Measurements from ENCODE around the gene RSU1. TPM values are rescaled to one million over a fixed set of nuclear protein-coding genes. Genes with fewer than 3 reads are reported as not detected.

RSU1 gene
- polyA plus RNA-seq, 1 experiment = 277 TPM

GRCh38 chr10:16822726-16823360 is 5.6 kb upstream of the RSU1 start:
- Histone ChIP-seq H3K27me3 (ENCODE audit: control insufficient read depth, insufficient read depth, low read length) (no peaks in the 10 kb centered on the region), H3K4me3 (ENCODE audit: low read depth, low read length) (no peak overlapping the region), H3K36me3 (ENCODE audit: control insufficient read depth, insufficient read depth, low read length) (no peaks in the 10 kb centered on the region)
- TF ChIP-seq CTCF (IDR thresholded peaks at IDR 0.05; ENCODE audit: insufficient read depth, low read depth, low read length) = no peak
- ChIA-PET POLR2A (no interaction called here), CTCF (no interaction called here)
- DNase-seq (ENCODE audit: low read depth) = no peak

- no peak for DNase-seq (ENCODE audit: low read depth)
Measured at GRCh38 chr10:16822027-16822426, 4.8 kb upstream of the RSU1 start.

GRCh38 chr10:16820421-16820820 is 3.2 kb upstream of the RSU1 start:
- no peaks in the 10 kb centered on the region for H3K27me3 ChIP-seq (ENCODE audit: control insufficient read depth, insufficient read depth, low read length)
- TF ChIP-seq CTCF (IDR thresholded peaks at IDR 0.05; ENCODE audit: insufficient read depth, low read depth, low read length) = no peak
- ChIA-PET CTCF (interaction anchor here (0.6 to 1.6 kb wide), 3 partner anchors 8 to 609 kb away, joined by 3 to 7 read pairs (median 3); no protein-coding TSS in a partner anchor), POLR2A (no interaction called here)
- DNase-seq (ENCODE audit: low read depth) = no peak
- no peak overlapping the region for H3K4me3 ChIP-seq (ENCODE audit: low read depth, low read length)
- H3K36me3 ChIP-seq (ENCODE audit: control insufficient read depth, insufficient read depth, low read length) = no peaks in the 10 kb centered on the region

More at GRCh38 chr10:16822027-16822426, 4.8 kb upstream of the RSU1 start:
- Histone ChIP-seq H3K4me3 (ENCODE audit: low read depth, low read length) (no peak overlapping the region), H3K36me3 (ENCODE audit: control insufficient read depth, insufficient read depth, low read length) (no peaks in the 10 kb centered on the region), H3K27me3 (ENCODE audit: control insufficient read depth, insufficient read depth, low read length) (no peaks in the 10 kb centered on the region)
- POLR2A ChIA-PET = no interaction called here
- CTCF ChIA-PET = no interaction called here
- TF ChIP-seq CTCF (IDR thresholded peaks at IDR 0.05; ENCODE audit: insufficient read depth, low read depth, low read length) = no peak

GRCh38 chr10:16820018-16820417 is 2.8 kb upstream of the RSU1 start:
- Histone ChIP-seq H3K4me3 (ENCODE audit: low read depth, low read length) (no peak overlapping the region), H3K36me3 (ENCODE audit: control insufficient read depth, insufficient read depth, low read length) (no peaks in the 10 kb centered on the region), H3K27me3 (ENCODE audit: control insufficient read depth, insufficient read depth, low read length) (no peaks in the 10 kb centered on the region)
- ChIA-PET POLR2A (no interaction called here), CTCF (interaction anchor here (0.6 to 1.6 kb wide), 3 partner anchors 9 to 610 kb away, joined by 3 to 7 read pairs (median 3); no protein-coding TSS in a partner anchor)
- TF ChIP-seq CTCF (IDR thresholded peaks at IDR 0.05; ENCODE audit: insufficient read depth, low read depth, low read length) = no peak
- DNase-seq (ENCODE audit: low read depth) = no peak

GRCh38 chr10:16819436-16819835 is 2.2 kb upstream of the RSU1 start:
- POLR2A ChIA-PET = no interaction called here
- no peaks in the 10 kb centered on the region for H3K36me3 ChIP-seq (ENCODE audit: control insufficient read depth, insufficient read depth, low read length)
- H3K4me3 ChIP-seq (ENCODE audit: low read depth, low read length) = no peak overlapping the region
- CTCF ChIA-PET = interaction anchor here (0.9 to 1.6 kb wide), 2 partner anchors 9 to 610 kb away, joined by 3 to 7 read pairs; no protein-coding TSS in a partner anchor
- DNase-seq (ENCODE audit: low read depth) = no peak
- H3K27me3 ChIP-seq (ENCODE audit: control insufficient read depth, insufficient read depth, low read length) = no peaks in the 10 kb centered on the region
- TF ChIP-seq CTCF (IDR thresholded peaks at IDR 0.05; ENCODE audit: insufficient read depth, low read depth, low read length) = no peak
